Kidney tubule cell (primary cell): Measurements from ENCODE around the gene SLC28A1.

Experiments used
- DNase-seq: peaks from one replicate; pipeline ENCODE4 v3.0.0-alpha.2; 2018; ENCODE audit warnings: low spot score

SLC28A1 gene

DNA sequence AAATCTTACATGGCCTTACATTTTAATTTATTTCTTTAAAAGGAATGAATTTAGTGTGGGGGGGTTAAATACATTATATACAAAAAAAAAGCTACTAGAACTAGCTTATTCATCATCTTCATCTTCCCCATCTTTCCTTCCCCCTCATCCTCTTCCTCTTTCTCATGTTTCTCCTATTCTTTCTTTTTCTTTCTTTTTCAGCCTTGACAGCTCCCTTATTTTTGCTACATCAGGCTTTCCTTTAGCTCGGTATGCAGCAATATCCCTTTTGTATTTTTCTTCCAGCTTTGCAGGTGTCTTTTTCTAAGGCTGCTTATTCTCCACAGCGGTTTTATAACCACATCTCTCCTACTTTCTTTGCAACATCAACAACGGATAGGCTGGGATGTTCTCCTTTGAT, 55.9 kb downstream of the SLC28A1 start:
- no peak for DNase-seq

DNA sequence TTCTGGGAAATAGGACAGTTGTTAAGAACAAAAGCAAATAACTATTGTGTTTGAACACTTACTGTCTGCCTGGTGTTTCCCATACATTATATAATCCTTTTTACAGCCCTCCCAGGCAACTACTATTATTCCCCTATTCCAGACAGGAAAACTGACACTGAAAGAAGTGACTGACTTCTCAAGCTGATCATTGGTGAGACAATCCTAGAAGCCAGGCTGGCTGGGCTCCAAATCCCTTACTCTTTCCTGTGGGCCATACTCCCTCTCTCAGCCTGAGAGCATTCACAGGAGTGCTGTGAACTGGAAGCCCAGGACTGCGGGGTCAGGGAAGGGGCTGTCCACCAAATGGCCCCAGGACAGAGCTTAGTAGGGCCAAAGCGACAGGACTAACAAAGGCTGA, 58.0 kb downstream of the SLC28A1 start:
- no peak for DNase-seq

DNA sequence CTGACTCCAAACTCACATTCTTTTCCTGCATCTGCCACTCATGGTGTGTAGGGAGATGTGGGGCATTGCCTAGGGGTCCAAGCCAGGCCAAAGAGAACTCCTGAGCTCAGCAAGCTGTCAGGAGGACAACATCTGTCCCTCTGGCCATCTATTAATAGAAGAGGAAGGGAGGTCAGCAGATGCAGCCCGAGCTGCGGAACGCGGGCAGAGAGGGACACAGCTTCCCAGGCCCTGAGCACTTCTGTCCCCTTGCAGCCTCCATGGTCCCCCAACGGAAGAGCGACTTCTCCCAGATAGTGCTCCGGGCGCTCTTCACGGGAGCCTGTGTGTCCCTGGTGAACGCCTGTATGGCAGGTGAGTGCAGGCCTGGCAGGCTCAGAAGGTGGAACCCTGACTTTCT, 59.8 kb downstream of the SLC28A1 start:
- DNase-seq, result no peak

DNA sequence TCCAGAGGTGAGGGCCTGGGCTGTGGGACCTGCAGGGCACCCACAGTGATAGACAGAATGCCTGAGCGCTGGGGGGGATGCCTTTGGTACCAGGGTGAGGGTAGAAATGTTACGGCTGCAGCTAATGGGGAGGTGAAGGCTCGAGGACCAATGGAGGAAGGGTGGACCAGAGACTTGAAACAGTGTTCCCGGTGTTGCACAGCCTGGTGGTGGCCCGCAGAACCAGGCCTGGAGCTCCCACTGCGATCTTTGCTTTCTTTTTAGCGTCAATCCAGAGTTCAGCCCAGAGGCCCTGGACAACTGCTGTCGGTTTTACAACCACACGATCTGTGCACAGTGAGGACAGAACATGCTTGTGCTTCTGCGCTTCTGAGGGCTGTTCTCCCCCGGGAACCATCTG, 60.4 kb downstream of the SLC28A1 start:
- no peak for DNase-seq

DNA sequence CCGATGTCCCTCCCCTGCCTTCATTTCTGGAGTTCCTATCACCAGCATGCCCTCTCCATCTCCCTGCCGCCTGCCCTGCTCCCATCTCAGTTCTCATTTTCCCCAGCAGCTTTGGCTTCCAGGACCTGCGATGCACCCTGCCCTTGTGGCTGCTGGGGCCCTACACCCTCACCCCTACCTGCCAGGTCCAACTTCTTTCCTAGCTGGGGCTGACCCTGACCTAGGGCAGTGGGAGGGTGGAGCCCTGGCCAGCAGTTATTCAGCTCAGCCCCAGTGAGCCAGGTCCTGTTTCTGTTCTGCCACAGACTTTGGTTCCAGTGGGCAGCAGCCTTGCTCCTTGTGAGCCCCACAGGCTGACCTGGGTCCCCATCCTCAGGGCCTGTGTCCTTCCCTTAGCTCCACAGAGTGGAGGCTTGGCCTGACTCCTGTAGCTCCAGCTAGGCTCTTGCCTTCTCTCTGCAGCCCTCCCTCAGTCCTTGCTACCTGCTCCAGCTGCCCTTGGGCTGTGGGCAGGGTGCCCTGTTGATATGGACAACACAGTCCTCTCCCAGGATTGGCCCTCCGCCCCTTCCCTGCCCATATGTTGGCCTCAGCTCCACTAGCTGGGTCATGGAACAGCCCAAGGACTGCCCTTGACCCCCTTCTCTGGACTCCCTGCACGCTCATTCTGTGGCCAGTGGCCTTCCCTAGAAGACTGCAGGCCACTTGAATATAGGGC, 62.5 kb downstream of the SLC28A1 start:
- no peak for DNase-seq

DNA sequence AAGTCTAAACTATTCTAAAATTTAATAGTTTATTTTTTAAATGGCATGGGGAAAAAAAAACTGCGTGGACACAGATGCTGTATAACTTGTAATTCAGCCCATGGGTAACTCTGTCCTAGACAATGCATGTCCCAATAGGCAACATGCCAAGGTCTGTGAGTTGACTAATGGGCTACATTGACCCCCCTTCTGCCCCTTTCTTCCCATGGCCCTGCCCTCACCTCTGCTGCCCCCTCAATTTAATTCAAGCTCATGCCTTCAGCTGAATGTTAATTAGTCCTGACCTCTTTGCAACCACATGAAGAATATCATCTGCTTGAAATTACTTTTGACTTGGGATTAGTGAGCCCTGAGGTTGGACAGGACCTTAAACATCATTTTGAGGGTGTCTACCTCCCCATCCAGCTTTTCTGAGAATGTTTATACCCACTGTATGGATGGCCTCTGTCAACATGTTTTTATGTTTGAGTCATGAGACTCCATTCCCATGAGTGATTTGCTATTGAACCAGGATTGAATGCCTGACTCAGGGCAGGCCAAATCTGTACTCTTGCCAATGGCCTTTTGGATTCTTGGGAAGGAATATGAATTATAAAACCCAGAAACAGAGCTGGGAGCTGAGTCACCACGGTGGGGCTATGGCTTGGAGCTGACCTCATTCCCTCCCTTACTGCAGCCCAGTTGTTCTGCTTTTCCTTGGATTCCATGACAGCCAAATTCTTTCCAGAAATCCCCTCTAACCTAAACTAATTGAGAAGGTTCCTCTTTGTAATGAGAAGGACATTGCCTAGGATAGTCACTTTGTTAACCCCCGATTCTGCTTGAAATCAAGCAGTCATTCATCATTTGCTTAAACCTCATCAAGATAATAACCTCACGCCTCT, 63.7 kb downstream of the SLC28A1 start:
- peak; percentile 91 for DNase-seq

DNA sequence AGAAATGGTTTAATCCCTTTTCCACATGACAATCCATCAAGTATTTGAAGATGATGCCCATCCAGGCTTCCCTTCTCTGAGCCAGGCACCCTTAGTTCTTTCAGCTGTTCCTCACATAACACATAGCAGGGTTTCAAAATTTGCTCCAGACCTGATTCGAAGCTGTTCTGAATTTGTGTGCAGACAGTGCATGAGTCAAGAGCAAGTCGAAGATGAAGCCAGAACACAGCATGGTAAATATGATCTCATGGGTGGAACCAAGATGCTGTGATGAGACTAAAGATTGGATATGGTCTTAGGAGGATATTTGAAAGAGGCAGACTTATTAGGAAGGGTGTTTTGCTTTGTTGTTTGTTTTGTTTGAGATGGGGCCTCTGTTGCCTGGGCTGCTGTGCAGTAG, 64.6 kb downstream of the SLC28A1 start:
- no peak for DNase-seq

DNA sequence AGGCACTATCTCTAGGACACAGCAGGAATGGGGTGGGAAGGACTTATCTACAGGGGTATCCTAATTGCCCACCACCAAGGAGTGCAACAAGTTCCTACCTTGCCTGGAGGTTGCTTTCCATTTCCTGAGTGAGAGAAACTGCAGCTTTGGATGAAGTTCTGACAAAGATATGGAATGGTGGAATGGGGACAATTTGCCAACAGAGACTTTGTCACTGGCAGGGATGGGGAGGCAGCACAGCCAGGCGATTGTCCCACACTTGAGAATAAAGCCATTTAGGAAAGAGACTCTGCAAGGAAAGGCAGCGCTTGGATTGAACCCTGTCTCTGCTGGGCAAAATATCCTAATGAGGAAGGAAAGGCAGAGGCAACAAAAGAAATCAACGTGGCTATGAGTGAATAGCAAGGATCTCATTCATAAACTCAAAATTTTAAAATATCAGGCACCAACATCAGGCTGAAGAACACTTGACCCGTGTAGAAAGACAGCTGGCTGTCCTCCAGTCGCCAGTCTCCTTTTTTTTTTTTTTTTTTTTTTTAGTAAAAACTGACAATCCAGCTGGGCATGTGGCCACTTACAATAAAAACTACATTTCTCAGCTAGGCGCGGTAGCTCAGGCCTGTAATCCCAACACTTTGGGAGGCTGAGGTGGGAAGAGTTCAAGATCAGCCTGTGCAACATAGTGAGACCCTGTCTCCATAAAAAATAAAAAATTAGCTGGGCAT, 65.5 kb downstream of the SLC28A1 start:
- no peak for DNase-seq

DNA sequence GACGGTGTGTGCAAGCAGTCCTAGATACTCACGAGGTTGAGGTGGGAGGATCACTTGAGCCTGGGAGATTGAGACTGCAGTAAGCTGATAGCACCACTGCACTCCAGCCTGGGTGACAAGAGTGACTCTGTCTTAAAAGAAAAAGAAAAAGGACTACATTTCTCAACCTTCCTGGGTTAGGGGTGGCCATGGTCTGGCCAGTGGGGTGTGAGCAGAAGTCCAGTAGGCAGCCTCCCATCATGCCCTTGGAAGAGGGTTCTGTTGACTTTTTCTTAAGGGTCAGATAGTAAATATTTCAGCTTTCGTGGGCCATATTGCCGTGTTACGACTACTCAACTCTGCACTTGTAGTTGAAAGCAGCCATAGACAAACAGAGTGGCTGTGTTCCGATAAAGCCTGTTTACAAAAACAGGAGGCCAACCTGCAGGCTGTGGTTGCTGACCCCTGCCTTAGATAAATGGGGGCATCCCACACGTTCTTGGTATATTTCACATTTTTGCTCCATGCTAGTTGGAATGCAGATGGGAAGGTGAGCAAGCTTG, 66.2 kb downstream of the SLC28A1 start:
- no peak for DNase-seq

DNA sequence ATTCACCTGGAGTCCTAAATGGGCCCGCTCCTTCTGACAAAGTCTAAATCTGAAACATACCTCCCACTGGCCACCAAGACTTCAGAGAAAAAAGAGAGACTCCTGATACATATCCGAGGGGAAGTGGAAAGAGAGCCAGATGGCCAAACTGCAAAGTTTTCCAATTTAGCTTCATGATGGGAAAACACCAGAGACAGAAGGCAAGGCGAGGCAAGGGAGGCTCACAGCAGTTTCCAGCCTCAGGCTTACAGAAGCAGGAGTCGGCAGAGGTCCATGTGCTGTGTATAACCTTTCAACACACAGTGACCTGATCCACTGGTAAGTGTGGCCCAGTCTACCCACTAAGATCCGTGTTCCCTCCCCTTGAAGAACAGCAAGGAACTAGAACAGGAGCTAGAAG, 67.3 kb downstream of the SLC28A1 start:
- no peak for DNase-seq

DNA sequence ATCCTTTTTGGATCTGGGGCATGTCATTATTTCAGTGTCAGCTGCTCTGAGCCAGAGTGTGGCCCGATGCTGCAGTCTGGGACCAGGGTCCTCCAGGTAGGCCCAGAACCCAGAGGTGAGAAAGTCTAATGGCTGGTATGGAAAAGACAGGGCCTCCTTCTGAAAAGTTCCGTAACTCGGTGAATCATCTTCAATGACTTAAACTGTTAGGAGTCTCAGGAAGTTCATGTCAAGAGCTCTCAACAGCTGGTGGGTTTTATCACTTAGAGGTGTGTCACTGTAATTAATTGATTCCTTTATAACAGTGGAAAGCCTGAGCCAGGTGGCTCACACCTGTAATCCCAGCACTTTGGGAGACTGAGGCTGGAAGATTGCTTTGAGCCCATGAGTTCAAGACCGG, 68.7 kb downstream of the SLC28A1 start:
- peak; percentile 47 for DNase-seq

DNA sequence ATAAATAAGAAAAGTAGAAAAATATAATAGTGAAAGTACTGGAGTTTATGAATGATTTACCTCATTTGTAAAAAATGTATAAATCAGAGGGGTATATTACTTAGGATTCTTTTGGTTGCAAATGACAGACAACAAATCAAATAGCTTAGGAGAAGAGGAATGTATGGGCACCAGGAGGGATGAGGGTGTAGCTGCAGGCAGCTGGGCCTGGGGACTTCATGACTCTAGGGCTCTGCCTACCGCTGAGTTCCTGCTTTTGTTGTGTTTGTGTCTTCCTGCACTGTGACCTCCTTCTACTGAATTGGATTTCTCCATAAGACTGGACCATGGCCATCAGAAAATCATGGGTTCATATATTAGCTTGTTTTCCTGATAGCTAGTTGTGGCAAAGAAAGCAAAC, 69.3 kb downstream of the SLC28A1 start:
- DNase-seq, result no peak

DNA sequence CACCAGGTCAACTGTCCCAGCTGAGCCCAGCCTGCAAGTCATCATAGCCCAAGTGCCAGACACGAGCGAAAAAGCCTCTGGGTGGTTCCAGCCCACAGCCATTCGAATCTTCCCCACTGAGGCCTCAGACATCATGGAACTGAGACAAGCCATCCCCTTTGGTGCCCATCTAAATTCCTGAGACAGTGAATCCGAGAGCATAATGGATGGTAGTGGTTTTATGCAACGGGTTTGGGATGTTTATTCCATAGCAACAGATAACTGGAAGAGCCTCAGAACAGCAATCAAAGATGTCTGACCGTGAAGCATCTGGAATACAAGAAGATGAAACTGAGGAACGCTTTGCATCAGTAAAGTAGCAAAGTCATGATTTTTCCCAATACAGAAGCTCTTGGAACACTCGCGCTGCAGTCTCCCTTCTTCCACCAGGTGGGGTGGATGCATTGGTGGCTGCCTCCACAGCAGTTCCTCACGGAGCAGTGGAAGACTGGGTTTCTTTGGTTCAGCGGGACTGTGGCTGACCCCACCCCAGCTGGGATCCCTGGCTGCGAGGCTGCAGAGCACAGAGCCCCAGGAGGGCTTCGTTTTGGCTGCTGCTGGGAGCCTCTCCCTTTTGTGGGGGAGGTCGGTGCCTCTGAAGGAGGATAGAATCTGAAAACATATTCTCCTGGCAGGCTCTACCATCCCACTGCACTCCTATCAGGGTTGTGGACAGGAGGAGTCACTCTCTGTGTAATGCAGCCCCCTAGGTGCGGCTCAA, 70.8 kb downstream of the SLC28A1 start:
- peak; percentile 54 for DNase-seq

DNA sequence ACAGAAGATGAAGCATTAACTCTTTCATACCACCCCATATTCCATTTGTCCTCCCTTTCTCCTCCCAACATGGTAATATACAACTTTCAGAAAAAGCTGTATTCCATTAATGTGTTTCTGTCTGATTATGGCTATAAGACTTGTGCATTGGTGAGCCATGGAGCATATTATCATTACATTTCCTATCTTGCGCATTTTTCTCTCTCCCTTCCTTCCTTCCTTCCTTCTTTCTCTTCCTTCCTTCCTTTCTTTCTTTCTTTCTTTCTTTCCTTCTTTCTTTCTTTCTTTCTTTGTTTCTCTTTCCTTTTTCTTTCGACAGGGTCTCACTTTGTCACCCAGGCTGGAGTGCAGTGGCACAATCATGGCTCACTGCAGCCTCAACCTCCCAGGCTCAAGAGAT, 71.7 kb downstream of the SLC28A1 start:
- DNase-seq, result no peak

DNA sequence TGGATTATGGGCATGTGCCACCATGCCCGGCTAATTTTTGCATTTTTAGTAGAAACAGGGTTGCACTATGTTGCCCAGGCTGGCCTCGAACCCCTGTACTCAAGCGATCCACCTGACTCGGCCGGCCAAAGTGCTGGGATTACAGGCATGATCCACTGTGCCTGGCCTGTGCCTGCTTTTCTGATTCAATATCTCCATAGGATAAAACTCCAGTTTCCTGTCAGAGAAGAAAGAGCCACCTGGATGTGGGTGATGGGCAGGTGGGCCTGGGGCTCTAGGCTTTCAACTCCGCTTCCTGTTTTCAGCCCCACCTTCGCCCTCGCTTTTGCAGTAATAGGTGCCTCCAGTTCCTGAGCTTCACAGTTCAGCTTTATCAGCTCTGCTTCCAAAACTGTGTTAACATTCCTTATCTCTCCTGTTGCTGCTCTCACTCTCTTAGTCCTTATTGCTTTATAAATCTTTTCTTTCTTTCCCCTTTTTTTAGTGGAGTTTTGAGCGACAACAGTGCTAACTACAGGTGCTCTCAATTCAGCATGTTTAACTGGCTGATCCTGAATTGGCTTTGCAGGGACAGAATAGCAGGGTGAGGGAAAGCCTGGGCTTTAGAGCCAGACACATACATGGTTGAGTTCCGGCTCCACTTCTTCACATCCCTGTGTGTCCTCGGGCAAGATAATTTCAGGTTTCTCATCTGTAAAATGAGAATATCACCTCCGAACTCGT, 76.1 kb downstream of the SLC28A1 start:
- no peak for DNase-seq

DNA sequence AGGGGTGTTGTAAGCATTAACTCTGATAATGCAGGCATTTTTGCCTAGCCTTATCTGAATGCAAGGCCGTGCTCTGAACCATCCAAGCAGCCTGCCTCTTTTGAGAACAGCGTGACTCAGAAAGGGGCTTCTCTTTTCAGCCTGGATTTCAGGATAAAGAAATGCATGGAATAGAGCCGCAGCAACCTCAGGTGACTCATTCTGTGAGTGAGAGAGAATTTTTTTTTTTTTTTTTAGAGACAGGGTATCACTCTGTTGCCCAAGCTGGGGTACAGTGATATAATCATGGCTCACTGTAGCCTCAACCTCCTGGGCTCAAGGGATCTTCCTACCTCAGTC, 76.6 kb downstream of the SLC28A1 start:
- peak; percentile 36 for DNase-seq

DNA sequence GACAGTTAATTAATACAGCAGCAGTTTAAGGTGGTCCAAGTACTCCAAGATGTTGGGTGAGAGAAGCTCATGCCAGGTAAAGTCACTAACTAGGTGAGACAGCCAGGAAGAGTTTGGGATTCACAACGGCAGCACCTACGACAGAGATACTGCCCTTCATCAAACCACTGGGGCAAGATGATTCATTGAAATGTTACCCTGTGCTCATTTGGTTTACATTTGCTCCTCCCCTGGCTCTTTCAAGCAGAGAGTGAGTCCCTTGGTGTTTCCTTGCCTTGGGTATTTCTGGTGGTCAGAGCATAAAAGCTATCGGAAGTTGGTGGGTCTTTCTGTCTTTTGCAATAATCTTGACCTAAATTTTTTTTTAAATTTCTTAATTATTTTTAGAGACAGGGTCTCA, 77.2 kb downstream of the SLC28A1 start:
- peak; percentile 44 for DNase-seq

DNA sequence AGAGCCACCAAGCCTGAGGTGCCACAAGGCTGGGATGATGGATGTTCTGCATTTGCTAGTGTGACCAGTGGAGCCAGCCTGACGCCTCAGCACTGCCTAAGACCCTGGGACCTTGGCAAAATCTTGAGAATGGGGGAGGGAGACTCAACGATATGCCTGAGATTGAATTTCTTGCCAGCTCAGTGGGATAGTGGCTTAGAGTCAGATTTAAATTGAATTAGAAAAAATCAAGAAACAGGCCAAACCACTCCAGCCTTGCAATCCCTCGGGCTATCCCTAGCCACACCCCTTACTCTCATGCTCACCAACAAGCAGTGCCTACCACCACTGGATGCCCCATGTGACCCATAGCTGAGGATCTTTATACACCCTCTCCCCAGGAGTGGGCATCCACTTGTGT, 78.5 kb downstream of the SLC28A1 start:
- DNase-seq, result no peak

DNA sequence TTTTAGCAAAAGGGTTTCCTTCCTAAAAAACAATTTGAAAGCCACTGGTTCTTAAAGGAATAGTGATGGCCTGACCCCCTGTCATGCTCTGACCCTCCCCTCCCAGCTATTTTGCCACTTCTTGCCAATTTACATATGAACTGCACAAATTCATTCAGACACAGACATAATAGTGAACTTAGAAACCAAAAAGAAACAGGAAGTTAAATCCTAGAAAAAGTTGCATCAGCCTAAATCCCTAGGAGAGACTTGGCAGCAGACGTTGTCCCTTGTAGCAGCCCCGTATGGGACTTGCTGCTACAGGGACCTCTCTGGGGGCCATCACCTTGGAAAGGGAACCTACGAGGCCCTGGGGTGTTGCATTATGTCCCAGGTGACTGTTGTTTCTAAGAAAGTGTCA, 82.9 kb downstream of the SLC28A1 start:
- no peak for DNase-seq

DNA sequence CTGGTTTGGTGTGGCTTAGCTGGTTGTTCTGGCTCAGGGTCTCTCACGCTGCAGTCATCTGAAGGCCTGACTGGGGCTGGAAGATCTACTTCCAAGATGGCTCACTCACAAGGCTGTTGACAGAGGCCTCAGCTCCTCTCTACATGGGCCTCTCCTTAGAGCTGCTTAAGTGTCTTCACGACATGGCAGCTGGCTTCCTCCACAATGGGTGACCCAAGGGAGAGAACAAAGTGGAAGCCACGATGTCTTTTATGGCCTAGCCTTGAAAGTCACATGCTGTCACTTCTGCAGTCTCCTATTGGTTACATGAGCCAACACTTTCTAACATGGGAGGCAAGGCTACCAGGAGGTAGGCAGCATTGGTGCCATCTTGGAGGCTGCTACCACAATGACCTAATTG, 83.8 kb downstream of the SLC28A1 start:
- no peak for DNase-seq

DNA sequence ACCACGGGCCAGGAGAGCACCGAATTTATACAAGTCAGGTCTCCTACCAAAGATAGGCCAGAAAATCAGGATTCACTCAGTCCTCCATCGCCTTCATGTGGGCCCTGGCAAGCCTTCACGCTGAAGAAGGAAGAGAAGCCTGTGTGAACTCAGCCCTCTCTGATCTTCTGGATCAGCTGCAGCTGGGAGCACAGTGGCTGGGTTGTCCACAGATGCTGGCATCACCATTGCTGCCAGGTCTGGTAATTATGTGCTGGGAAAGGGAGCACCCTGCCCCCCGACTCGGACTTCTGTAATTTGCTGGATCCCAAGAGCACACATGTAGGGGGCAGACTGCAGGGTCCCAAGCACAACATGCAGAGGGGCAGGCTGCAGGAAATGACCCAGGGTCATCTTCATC, 84.8 kb downstream of the SLC28A1 start:
- no peak for DNase-seq
